ENCODE results near the gene TMEM50B.
"Not testable (repeated sequence)": the region's sequence is repeated elsewhere in the genome, so short reads cannot be mapped to it uniquely, and the experiment has no call there.

TMEM50B gene

GRCh38 chr21:33479679-33480480, at the start of gene TMEM50B:
TSS of gene TMEM50B (minus strand) at chr21:33479974. CDS start at chr21:33468885, 11,089 bp downstream.
- peak; percentile 96 for DNase-seq (ENCODE audit: low read depth)

- no peak for DNase-seq (ENCODE audit: low read depth)
Measured at GRCh38 chr21:33522953-33523349, 43.2 kb upstream of the TMEM50B start.

GRCh38 chr21:33522297-33522952, 42.7 kb upstream of the TMEM50B start:
- DNase-seq (ENCODE audit: low read depth), result no peak

- DNase-seq (ENCODE audit: low read depth), result no peak
Measured at GRCh38 chr21:33518899-33519298, 39.1 kb upstream of the TMEM50B start.

- DNase-seq (ENCODE audit: low read depth), result no peak
Measured at GRCh38 chr21:33514229-33514628, 34.5 kb upstream of the TMEM50B start.

- no peak for DNase-seq (ENCODE audit: low read depth)
Measured at GRCh38 chr21:33512481-33512880, 32.7 kb upstream of the TMEM50B start.

GRCh38 chr21:33511639-33512038, 31.9 kb upstream of the TMEM50B start:
- DNase-seq (ENCODE audit: low read depth), result no peak

- no peak for DNase-seq (ENCODE audit: low read depth)
Measured at GRCh38 chr21:33510826-33511225, 31.1 kb upstream of the TMEM50B start.

GRCh38 chr21:33507003-33507402, 27.2 kb upstream of the TMEM50B start:
- not testable (repeated sequence) for DNase-seq (ENCODE audit: low read depth)

- DNase-seq (ENCODE audit: low read depth), result no peak
Measured at GRCh38 chr21:33505833-33506232, 26.1 kb upstream of the TMEM50B start.

GRCh38 chr21:33496345-33496744, 16.6 kb upstream of the TMEM50B start:
- DNase-seq (ENCODE audit: low read depth), result no peak

GRCh38 chr21:33495743-33496142, 16.0 kb upstream of the TMEM50B start:
- DNase-seq (ENCODE audit: low read depth), result no peak

GRCh38 chr21:33493756-33494155, 14.0 kb upstream of the TMEM50B start:
- no peak for DNase-seq (ENCODE audit: low read depth)

GRCh38 chr21:33492571-33492970, 12.8 kb upstream of the TMEM50B start:
- DNase-seq (ENCODE audit: low read depth), result no peak

- peak; percentile 87 for DNase-seq (ENCODE audit: low read depth)
Measured at GRCh38 chr21:33491373-33492102, 11.8 kb upstream of the TMEM50B start, which contains the start of gene DNAJC28. TSS of gene DNAJC28 (minus strand) at chr21:33491716. CDS start at chr21:33489393, 2,323 bp downstream.

- DNase-seq (ENCODE audit: low read depth), result no peak
Measured at GRCh38 chr21:33490991-33491372, 11.2 kb upstream of the TMEM50B start.

GRCh38 chr21:33488936-33489335, 9.2 kb upstream of the TMEM50B start:
- no peak for DNase-seq (ENCODE audit: low read depth)

GRCh38 chr21:33487996-33488395, 8.2 kb upstream of the TMEM50B start:
- DNase-seq (ENCODE audit: low read depth), result no peak

GRCh38 chr21:33481314-33481943, 1.7 kb upstream of the TMEM50B start:
- DNase-seq (ENCODE audit: low read depth), result no peak

- no peak for DNase-seq (ENCODE audit: low read depth)
Measured at GRCh38 chr21:33480481-33481103, 818 bp upstream of the TMEM50B start.

- DNase-seq (ENCODE audit: low read depth), result peak; percentile 17
Measured at GRCh38 chr21:33478935-33479678, 667 bp downstream of the TMEM50B start.
